ENCODE data around the gene NPLOC4. TPM values are rescaled to one million over a fixed set of nuclear protein-coding genes. Genes with fewer than 3 reads are reported as not detected.

NPLOC4 gene
- total RNA-seq, 1 experiment from 2014 or later, result 208 TPM

DNA sequence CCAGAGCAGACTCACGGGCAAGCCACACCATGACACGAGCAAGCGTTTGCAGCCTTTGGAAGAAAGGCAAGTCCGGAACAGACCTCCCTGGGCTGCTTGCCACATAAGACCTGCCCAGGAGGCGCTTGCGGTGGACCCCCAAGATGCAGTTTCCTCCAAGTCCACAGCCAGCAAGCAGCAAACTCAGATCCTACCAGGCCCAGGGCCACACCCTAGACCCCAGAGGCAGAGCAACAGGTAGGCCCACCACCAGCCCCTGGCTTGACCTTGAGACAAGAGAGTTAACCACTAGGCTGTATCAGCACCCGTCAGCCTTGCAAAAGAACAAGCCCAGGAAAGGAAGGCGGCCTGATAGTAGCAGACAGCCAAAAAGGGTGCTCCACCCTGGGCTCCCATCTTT, 87.1 kb downstream of the NPLOC4 start:
- Histone ChIP-seq H2AFZ (no peak overlapping the region), H3K79me2 (ENCODE audit: low read depth) (peaks cover 7% of the 10 kb centered on the region; the same call in 1 of the 2 replicates), H3K4me1 (replicated peaks; ENCODE audit: insufficient read depth) (peaks cover 10% of the 10 kb centered on the region), H3K27me3 (ENCODE audit: insufficient read depth, low read depth) (no peaks in the 10 kb centered on the region), H3K36me3 (ENCODE audit: low read depth) (no peaks in the 10 kb centered on the region), H3K4me3 (no peak overlapping the region), H3K4me2 (no peak overlapping the region), H3K27ac (no peak overlapping the region), H3K9me3 (ENCODE audit: insufficient read depth, low read depth) (no peaks in the 10 kb centered on the region), H3F3A (ENCODE audit: insufficient read depth, low read depth) (peaks cover 14% of the 10 kb centered on the region; the same call in 1 of the 2 replicates), H3K9me2 (ENCODE audit: insufficient read depth) (no peaks in the 10 kb centered on the region), H4K20me1 (ENCODE audit: insufficient read depth) (no peaks in the 10 kb centered on the region)
- intact Hi-C loops (cut with micrococcal nuclease; ENCODE audit: unreplicated experiment), result no loop called here
- ChIA-PET POLR2A (ENCODE audit: unreplicated experiment) (interaction anchor here (0.7 kb wide), 1 partner anchor 11 kb away, joined by 5 read pairs; no protein-coding TSS in a partner anchor), CTCF (no interaction called here)
- no TSS peak for BruUV-seq (replicated peaks)
- TF ChIP-seq EZH2 (IDR thresholded peaks at IDR 0.05; ENCODE audit: low read depth), result no peak
- TF ChIP-seq, protein P1, sequence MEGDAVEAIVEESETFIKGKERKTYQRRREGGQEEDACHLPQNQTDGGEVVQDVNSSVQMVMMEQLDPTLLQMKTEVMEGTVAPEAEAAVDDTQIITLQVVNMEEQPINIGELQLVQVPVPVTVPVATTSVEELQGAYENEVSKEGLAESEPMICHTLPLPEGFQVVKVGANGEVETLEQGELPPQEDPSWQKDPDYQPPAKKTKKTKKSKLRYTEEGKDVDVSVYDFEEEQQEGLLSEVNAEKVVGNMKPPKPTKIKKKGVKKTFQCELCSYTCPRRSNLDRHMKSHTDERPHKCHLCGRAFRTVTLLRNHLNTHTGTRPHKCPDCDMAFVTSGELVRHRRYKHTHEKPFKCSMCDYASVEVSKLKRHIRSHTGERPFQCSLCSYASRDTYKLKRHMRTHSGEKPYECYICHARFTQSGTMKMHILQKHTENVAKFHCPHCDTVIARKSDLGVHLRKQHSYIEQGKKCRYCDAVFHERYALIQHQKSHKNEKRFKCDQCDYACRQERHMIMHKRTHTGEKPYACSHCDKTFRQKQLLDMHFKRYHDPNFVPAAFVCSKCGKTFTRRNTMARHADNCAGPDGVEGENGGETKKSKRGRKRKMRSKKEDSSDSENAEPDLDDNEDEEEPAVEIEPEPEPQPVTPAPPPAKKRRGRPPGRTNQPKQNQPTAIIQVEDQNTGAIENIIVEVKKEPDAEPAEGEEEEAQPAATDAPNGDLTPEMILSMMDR (conservative IDR thresholded peaks at IDR 0.05), result no peak
- no peak for DNase-seq

DNA sequence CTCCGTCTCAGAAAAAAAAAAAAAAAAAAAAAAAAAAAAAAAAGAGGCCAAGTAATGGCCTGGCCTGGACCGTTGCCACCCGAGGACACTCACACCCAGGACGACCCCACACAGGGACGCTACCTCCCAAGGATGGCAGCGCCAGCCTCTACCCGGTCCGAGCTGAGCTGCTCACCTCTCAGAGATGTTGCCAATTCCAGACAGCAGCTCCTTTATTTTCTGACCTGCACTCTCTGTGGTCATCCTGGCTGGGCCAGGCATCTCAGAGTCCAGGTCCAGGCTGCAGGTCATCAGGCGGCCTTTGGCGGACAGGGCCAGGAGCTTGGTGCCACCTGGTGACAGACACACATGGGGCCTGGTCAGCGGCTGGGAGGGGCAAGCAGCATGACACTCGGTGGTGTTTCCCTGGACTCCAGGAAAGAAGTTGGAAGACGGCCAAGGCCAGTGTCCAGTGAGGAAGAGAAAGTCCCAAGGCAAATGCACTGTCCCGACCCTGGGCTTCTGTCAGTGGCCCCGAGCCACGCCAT, 87.8 kb downstream of the NPLOC4 start:
- H3K9me2 ChIP-seq (ENCODE audit: insufficient read depth), result no peaks in the 10 kb centered on the region
- peaks cover 6% of the 10 kb centered on the region for H3K4me1 ChIP-seq (replicated peaks; ENCODE audit: insufficient read depth)
- H3K79me2 ChIP-seq (ENCODE audit: low read depth), result peaks cover 7% of the 10 kb centered on the region; the same call in 1 of the 2 replicates
- TF ChIP-seq, protein P1 (conservative IDR thresholded peaks at IDR 0.05), result no peak
- TF ChIP-seq EZH2 (IDR thresholded peaks at IDR 0.05; ENCODE audit: low read depth), result no peak
- H3K9me3 ChIP-seq (ENCODE audit: insufficient read depth, low read depth), result no peaks in the 10 kb centered on the region
- no peak overlapping the region for H3K4me2 ChIP-seq
- no peak overlapping the region for H2AFZ ChIP-seq
- BruUV-seq (replicated peaks), result no TSS peak
- no peaks in the 10 kb centered on the region for H3K27me3 ChIP-seq (ENCODE audit: insufficient read depth, low read depth)
- CTCF ChIA-PET, result no interaction called here
- intact Hi-C loops (cut with micrococcal nuclease; ENCODE audit: unreplicated experiment), result no loop called here
- POLR2A ChIA-PET (ENCODE audit: unreplicated experiment), result interaction anchor here (0.6 to 0.7 kb wide), 2 partner anchors 11 to 184 kb away, joined by 3 to 5 read pairs; no protein-coding TSS in a partner anchor
- no peaks in the 10 kb centered on the region for H4K20me1 ChIP-seq (ENCODE audit: insufficient read depth)
- no peaks in the 10 kb centered on the region for H3K36me3 ChIP-seq (ENCODE audit: low read depth)
- peaks cover 9% of the 10 kb centered on the region; the same call in 1 of the 2 replicates for H3F3A ChIP-seq (ENCODE audit: insufficient read depth, low read depth)
- H3K27ac ChIP-seq, result no peak overlapping the region
- H3K4me3 ChIP-seq, result no peak overlapping the region
- no peak for DNase-seq

DNA sequence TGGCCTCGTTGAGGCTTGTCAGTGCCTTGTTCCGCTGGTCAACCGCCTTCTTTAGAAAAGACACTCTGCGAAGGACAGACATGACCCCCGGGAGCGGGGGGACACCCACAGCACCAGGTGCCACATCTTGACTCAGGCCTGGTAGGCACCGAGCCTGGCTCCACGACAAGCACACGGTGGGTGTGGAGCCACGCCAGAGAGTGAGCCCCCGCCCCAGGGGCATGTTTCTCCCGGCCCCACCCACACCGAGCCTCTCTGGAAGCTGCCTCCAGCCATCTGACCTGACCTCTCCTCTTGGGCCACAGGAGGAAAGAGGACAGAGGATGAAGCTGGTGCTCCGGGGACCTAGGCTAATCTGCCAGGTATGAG, 89.3 kb downstream of the NPLOC4 start:
- Histone ChIP-seq H4K20me1 (ENCODE audit: insufficient read depth) (no peaks in the 10 kb centered on the region), H3F3A (ENCODE audit: insufficient read depth, low read depth) (no peaks in the 10 kb centered on the region), H2AFZ (no peak overlapping the region), H3K4me1 (replicated peaks; ENCODE audit: insufficient read depth) (no peaks in the 10 kb centered on the region), H3K4me3 (no peak overlapping the region), H3K9me3 (ENCODE audit: insufficient read depth, low read depth) (no peaks in the 10 kb centered on the region), H3K4me2 (no peak overlapping the region), H3K27me3 (ENCODE audit: insufficient read depth, low read depth) (no peaks in the 10 kb centered on the region), H3K36me3 (ENCODE audit: low read depth) (no peaks in the 10 kb centered on the region), H3K79me2 (ENCODE audit: low read depth) (peaks cover 7% of the 10 kb centered on the region; the same call in 1 of the 2 replicates), H3K27ac (no peak overlapping the region), H3K9me2 (ENCODE audit: insufficient read depth) (no peaks in the 10 kb centered on the region)
- TF ChIP-seq, protein P1 (conservative IDR thresholded peaks at IDR 0.05), result no peak
- POLR2A ChIA-PET (ENCODE audit: unreplicated experiment), result no interaction called here
- no peak for DNase-seq
- CTCF ChIA-PET, result no interaction called here
- BruUV-seq (replicated peaks), result no TSS peak
- intact Hi-C loops (cut with micrococcal nuclease; ENCODE audit: unreplicated experiment), result no loop called here
